ENCODE data around the gene CPT1B. TPM values are rescaled to one million over a fixed set of nuclear protein-coding genes. Genes with fewer than 3 reads are reported as not detected.

The CPT1B gene
- total RNA-seq, 1 donor from 2014 or later, result 18.2 TPM

DNA sequence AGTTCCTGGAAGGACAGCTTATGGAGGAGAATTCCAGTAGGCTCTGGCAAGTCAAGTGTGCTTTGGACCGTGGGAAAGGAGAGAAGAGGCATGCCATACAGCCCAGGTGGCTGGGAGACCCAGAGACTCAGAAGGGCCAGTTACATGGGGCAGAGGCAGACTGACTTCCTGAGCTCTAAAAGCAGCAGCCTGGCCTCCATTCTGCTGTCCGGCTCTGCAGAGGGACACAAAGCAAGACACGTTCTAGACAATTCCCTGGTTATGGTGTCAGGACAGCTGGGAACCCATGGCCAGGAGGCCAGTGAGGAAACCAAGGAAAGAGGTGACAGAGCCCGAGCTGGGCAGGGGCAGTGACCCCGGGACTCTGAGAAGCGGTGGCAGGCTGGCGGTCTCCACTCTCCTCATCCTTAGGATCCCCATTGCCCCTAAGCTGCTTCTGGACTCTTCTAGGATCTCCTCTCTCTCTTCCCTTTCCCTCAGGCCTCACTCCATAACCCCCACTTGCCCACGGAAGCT lies 2.7 kb downstream of the CPT1B start:
- ATAC-seq, result no peak
- DNase-seq (ENCODE audit: low spot score), result no peak
- intact Hi-C loops (cut with DNase I), result no loop called here

DNA sequence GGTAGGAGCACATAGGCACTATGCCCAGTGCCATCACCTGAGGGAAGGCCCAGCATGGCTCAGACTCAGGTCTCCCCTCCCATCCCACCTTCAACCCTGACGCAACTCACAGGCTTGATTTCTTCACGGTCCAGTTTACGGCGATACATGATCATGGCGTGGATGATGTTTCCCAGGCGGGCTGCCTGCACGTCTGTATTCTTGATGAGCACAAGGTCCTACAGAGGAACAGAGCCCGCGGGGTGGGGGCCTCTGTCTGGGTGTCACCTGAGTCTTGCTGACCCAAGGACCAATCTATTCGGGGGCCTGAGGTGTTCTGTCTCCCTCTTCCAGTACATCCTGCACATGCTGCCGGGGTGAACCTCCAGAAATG lies 3.9 kb downstream of the CPT1B start:
- intact Hi-C loops (cut with DNase I), result no loop called here

DNA sequence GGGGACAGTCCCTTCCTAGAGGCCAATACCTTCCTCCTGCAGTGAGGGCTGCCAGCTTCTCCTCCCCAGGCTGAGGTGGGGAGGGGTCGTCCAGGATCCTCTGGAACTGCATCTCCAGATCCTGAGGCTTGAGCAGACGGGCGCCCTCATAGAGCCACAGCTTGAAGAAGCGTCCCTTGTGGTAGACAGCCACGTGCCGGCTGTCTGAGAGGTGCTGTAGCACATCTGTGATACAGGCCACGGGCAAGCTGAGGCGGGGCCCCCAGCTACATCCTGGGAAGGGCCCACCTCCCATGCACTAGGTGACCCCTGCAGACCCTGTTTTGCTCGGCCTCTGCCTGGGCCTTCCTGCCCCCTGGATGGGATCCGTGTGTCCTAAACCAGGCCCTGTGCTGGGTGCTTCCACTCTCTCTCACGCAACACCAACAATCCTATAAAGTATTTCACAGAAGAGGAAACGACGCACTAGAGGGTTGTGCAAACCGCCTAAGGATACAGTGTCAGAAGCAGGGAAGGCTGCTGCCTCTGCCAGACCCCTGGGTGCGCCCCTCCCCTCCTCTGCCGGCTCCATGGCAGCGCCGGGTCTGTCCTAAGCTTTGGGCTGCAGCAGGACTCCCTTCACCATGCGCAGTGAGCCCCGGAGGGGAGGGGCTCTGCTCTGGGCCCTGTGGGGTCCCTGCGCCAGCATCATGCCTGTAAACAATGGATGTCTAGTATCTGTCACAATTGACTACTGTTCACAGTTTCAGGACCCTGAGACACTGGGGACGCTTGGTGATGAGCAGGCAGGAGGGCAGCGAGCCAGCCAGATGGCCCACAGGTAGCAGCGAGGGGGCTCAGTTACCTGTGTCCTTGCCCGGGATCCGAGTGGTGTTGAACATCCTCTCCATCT lies 4.5 kb downstream of the CPT1B start:
- DNase-seq (ENCODE audit: low spot score), result no peak
- intact Hi-C loops (cut with DNase I), result no loop called here
- no peak for ATAC-seq

More for the DNA sequence above, 3.9 kb downstream of the CPT1B start:
- DNase-seq (ENCODE audit: low spot score) (no peak), ATAC-seq (no peak)

DNA sequence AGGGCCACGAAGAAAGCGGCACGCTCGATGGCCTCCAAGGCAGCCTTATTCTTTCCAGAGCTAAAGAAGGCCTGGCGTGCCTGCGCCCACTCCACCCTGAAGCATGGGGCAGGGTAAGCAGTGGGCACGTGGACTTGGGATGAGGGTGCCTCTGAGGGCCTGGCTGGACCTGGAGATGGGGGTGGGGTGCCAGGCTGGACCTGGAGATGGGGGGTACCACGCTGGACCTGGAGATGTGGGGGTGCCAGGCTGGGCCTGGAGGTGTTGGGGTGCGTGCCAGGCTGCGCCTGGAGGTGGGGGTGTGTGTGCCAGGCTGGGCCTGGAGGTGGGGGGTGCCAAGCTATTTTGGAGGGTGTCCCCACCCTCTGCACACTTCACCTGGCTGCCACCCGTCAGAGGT lies 5.3 kb downstream of the CPT1B start:
- no peak for ATAC-seq
- intact Hi-C loops (cut with DNase I), result no loop called here
- DNase-seq (ENCODE audit: low spot score), result no peak

DNA sequence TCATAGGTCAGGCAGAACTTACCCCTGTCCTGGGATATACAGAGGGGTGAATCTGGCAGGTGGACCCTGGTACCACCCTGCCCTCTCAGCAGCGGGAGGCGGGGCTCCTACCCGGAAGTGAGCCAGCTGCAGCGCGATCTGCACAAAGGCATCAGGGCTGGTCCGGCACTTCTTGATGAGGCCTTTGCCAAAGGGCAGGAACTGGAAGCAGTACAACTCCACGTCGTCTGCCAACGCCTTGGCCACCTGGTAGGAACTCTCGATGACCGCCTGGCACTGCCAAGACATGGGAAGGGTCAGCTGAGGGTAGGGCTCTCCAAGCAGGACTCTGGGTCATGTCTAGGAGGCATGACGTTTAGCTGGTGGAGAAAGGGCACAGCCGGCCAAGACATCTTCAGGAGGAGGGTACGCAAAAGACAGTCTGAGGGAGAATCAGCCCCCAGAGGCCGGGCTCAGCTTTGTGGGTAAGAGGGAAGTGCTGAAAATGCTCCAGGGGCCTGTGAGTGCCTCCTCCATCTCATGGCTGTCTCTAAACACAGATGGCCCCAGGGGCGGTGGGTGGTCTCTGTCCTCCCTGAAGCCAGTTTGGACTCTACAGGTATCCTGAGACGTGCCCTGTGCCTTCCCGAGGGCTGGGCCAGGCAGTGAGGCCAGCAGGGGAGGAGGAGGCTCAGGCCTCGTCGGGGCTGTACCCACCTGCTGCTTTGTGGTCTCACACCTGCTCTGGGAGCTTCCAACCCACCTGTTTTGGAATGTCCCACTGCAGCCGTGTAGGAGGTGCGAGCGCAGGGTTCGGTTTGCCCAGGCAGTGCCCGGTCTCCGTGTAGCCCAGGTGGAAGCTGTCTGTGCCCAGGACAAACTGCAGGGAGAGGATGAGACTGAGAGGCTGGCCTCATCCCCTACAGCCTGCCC lies 6.7 kb downstream of the CPT1B start:
- ATAC-seq (no peak), DNase-seq (ENCODE audit: low spot score) (no peak)
- intact Hi-C loops (cut with DNase I), result no loop called here

DNA sequence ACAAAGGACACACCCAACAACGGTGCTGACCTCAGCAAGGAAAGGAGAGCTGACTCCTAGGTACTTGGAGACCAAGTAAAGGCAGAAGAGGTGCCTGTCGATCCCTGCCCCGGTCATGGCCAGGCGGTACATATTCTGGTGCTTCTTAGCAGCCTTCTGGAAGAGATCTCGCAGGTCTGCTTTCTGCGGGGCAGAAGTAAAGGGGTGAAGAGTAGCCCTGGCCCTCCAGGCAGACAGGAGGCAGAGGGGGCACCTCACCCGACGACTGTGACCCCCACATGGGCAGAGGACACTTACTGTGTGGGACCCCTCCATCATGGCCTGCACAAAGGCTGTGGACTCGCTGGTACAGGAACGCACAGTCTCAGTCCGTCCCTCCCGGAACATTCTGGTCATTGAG lies 7.4 kb downstream of the CPT1B start:
- intact Hi-C loops (cut with DNase I), result no loop called here
- DNase-seq (ENCODE audit: low spot score), result no peak
- ATAC-seq, result no peak

DNA sequence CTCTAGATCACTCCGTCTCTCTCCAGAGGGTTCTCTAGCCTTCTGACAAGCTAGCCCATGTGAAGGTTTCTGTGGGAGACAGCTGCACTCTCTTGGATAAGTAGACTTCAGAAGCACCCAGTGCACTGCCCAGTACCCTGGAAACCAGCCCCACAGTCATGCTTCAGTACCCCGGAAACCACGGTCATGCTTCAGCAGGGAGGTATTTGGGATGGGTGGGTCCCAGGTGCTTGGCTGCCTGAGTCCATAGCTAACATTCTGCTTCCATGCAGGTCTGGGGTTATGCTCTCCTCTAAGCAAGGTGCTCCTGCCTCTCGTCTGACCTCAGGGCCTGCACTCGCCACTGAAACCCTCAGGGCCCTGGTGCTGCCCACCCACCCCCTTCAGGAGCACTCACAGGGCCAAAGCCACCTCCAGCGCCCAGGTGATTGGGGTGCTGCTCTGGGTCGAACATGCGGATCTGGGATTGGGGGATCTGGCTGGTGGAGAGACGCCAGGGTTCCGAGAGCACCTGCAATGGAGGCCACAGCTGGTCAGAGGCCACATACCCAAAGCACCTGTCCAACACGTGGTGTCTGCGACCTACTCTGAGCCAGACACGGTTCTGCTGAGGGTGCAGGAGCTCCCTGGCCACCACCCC lies 8.2 kb downstream of the CPT1B start:
- ATAC-seq, result no peak
- intact Hi-C loops (cut with DNase I), result no loop called here
- DNase-seq (ENCODE audit: low spot score), result no peak

DNA sequence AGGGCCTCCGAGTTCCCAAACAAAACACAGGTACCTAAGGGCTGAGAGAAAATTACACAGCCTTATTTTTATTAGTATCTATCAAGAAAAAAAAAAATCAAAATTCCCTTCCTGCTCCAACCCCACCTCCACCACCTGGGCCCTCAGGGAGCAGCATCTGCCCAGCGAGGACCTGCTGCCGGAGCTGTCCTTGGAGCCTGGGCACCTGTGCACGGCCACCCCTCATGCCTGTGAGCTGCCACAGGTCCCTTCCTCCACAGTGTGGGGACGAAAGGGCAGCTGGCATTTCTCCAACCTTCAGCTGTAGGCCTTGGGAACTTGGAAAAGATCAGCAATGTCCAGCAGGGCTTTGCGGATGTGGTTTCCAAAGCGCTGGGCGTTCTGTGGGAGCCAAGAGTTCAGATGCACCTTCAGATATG lies 9.2 kb downstream of the CPT1B start:
- intact Hi-C loops (cut with DNase I), result no loop called here

DNA sequence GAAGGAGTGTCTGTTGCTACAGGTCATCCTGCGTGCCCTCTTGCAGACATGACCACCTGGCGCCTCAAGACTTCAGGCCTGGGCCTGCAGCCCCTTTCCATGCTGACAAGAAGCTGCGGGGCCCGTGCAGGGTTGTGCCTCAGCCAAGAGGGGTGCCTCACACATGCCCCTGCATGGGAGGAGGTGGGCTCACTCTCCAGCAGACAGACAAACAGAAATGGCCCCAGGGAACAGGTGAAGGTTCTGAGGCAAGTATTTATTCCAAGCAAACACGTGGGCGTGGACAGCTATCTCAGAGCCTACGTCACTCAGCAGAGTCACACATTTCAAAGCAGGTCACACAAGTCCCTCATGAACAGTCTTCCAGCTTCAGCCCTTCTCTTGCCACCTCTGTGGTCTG lies 9.6 kb downstream of the CPT1B start:
- intact Hi-C loops (cut with DNase I), result no loop called here
- DNase-seq (ENCODE audit: low spot score), result no peak
- ATAC-seq, result no peak

More for the DNA sequence above, 9.2 kb downstream of the CPT1B start:
- DNase-seq (ENCODE audit: low spot score) (no peak), ATAC-seq (no peak)

DNA sequence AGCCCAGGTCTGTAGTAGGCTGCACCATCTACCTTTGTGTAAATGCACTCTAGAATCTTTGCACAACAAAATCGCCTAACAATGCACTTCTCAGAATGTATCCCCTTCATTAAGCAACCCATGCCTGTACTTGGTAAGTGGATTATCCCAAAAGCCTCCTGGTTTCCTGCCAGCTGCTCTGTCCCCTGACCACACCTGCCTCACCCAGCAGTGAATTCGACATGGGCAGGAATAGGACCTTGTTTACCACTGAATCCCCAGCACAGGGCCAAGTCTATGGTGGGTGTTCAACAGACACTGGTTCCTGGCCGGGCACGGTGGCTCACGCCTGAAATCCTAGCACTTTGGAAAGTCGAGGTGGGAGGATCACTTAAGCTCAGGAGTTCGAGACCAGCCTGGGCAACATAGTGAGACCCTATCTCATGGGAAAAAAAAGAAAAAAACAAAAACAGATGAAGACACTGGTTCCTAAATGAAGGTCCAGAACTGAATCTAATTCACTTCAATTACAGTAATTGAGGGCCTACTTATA lies 10.4 kb downstream of the CPT1B start:
- DNase-seq (ENCODE audit: low spot score) (peak; percentile 49), ATAC-seq (no peak)
- intact Hi-C loops (cut with DNase I), result no loop called here

DNA sequence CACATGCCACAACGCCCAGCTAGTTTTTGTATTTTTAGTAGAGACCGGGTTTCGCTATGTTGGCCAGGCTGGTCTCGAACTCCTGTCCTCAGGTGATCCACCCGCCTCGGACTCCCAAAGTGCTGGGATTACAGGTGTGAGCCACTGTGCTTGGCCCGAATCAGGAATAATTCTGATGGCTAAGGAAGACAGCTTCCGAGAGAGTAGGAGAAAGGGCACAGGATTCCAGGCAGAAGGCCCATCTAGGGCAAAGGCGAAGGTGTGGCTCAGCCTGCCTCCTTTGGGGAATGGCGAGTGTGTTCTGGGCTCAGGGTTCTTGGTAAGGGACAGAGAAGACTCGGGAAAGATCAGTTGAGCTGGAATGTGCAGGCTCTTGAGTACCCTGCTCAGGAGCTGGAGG lies 13.9 kb downstream of the CPT1B start:
- ATAC-seq (no peak), DNase-seq (ENCODE audit: low spot score) (no peak)
- intact Hi-C loops (cut with DNase I), result no loop called here

DNA sequence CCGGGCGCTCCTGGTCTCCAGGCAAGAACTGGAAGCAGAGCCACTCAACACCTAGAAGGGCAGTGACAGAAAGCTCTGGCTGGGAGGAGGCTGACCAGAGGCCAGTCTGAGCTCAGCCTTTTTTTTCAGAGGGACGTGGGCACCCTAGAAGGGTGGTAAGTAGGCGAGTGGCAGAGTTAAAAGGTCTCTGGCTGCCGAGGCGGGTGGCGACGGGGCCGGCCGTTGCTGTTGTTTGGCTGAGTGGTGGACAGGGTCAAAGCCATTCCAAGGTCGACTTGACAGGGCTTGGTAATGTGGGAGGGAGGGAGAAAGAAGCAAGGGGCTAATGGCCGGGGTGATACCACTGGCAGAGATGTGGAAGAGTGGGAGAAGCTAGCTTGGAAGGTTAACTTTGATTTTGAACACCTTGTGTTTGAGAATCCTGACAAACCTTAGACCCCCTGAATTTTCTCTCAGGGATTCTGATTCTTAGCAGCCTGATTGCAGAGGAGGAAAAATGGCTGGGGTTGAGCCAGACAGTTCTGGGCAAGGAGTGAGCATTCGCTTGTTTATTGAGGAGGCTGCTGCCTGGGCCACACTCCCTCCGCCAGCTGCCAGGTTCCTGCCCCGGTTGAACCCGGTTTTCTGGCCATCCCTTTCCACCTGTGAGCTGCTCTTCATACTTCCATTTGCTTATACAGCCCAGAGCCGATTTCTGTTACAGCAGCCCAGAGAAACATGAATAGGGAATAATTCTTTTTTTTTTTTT lies 14.6 kb downstream of the CPT1B start:
- intact Hi-C loops (cut with DNase I), result no loop called here
- DNase-seq (ENCODE audit: low spot score) (no peak), ATAC-seq (peak; percentile 23)

DNA sequence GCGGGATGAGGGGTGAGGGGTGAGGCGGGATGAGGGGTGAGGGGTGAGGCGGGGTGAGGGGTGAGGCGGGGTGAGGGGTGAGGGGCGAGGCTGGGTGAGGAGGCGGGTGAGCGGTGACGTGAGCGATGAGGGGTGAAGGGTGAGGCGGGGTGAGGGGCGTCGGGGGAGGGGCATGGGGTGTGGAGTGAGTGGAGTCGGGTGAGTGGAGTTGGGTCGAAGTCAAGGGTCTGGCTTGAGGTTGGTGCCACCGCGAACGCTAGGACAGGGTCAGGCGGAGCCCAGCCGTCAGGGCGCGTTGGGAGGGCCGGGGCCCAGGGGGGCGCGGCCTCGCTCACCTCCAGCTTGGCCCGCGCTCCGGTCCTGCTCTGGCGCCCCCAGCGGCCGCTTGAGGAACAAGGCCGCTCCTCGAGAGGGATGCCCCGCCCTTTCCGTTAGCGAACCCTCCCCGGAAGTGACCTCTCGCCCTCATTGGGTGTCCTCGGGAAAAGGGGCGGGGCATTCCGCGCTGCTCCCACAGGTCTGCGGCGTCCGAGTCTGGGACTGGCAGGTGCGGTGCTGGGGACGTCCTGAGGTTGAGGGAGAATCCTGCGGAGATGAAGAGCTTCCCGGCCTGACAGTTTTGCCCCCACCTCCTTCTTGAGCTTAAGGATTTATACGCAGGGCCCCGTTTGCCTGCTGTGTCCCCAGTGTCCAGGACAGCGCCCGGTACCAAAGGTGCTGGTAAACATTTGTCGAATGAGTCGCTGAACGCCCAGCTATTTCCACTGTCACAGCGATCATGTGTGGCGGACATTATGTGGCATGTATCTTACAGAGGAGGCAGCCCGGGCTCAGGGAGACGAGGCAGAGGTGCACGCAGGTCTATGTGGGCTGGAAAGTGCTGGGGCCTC lies 15.5 kb downstream of the CPT1B start, which contains the start of gene SYCE3:
Gene SYCE3 (minus strand): TSS at position 397 of the 890 bp plus-strand sequence. CDS start 6,514 bp downstream, outside the sequence.
- ATAC-seq (peak; percentile 97), DNase-seq (ENCODE audit: low spot score) (peak; percentile 99)
- intact Hi-C loops (cut with DNase I), result no loop called here

DNA sequence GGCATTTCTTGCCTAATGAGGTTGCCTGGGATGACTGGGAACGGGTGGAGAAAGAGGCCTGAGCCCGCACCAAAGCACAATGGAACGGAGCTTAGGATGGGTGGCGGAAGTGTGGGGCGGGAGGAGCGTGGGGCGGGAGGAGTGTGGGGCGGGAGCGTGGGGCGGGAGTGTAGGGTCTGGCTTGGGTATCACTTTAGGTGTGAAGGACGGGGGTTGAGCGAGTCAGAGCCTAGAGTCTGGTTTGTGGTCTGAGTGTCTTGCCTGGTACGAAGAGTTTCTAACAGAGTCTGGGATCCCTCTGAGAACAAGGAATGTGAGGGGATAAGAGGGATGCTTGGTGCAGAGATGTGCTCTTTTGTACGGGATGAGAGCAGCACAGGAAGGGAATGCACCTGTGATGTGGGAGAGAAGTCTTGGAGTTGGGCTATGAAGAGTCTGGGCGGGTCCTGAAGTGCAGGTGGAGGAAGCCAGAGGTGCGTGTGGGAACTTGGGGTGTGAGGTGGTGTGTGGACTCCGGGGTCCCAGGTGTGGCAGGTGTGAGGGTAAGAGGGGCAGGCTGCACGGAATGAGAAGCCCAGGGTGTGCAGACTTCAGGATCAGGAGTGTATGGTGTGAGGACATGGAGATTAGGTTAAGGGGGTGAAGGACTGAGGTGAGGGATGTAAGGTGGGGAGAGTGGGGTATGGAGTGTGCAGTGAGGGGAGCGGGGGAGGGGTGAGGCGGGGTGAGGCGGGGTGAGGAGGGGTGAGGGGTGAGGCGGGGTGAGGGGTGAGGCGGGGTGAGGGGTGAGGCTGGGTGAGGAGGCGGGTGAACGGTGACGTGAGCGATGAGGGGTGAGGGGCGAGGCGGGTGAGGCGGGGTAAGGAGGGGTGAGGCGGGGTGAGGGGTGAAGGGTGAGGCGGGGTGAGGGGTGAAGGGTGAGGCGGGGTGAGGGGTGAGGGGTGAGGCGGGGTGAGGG lies 16.5 kb downstream of the CPT1B start:
- no peak for ATAC-seq
- DNase-seq (ENCODE audit: low spot score), result no peak
- intact Hi-C loops (cut with DNase I), result no loop called here

DNA sequence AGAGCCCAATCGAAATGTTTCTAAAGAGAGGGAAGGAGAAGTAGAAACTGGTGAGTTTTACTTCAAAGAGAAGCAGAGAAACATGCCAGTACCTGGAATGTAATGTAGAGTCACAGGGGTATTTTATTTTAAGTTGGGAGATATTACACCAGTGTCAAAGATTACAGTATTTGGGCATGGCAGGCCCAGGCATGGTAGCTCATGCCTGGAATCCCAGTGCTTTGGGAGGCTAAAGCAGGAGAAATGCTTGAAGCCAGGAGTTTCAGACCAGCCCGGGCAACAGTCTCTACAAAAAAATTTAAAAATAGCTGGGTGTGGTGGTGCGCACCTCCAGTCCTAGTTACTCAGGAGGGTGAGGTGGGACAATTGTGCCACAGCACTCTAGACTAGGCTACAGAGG lies 18.2 kb downstream of the CPT1B start:
- intact Hi-C loops (cut with DNase I), result no loop called here
- ATAC-seq, result no peak

DNA sequence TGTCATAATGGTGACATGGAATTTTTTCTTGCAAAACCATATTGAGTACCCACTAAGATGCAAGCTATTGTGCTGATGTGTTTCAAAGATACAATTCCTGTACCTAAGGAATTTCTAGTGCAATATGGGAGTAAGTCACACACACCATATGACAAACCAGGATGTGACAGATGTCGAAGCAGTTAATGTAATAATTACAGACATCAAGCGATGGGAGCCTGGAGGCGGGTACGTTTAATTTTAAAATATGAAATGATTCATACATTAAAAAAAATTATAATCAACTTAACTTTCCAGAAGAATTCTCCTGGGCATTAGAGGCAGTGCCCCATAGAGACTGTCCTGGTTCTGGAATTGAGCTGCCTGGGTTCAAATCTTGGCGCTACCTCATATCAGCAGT lies 21.5 kb downstream of the CPT1B start:
- DNase-seq (ENCODE audit: low spot score) (no peak), ATAC-seq (no peak)
- intact Hi-C loops (cut with DNase I), result no loop called here

More for the DNA sequence above, 18.2 kb downstream of the CPT1B start:
- DNase-seq (ENCODE audit: low spot score), result no peak

Data from sciatic nerve (tissue), 2 donors.